Stimulated activated CD4-positive, alpha-beta T cell treated with anti-CD3 and anti-CD28 coated beads, TNF-alpha, amount 100 ng/mL, for 1 hour (primary cell): ENCODE results near the gene XYLT1.
"Not testable (repeated sequence)": the region's sequence is repeated elsewhere in the genome, so short reads cannot be mapped to it uniquely, and the experiment has no call there.

Experiments used
- DNase-seq, 3 donors: peaks; one replicate each; pipeline ENCODE4 v3.0.0-alpha.2; 2020; ENCODE audit warnings: low read depth in 3 of 3, low spot score in 1 of 3

Gene XYLT1

GRCh38 chr16:17491140-17491662 is 20.4 kb upstream of the XYLT1 start:
- DNase-seq, result no peak

- no peak for DNase-seq
Measured at GRCh38 chr16:17488506-17488905, 17.7 kb upstream of the XYLT1 start.

- no peak for DNase-seq
Measured at GRCh38 chr16:17483351-17483750, 12.6 kb upstream of the XYLT1 start.

GRCh38 chr16:17482341-17482740 is 11.6 kb upstream of the XYLT1 start:
- not testable (repeated sequence) for DNase-seq

- no peak for DNase-seq
Measured at GRCh38 chr16:17481736-17482135, 11.0 kb upstream of the XYLT1 start.

GRCh38 chr16:17477260-17477545 is 6.4 kb upstream of the XYLT1 start:
- DNase-seq, result not testable (repeated sequence)

GRCh38 chr16:17476414-17477259 is 5.9 kb upstream of the XYLT1 start:
- DNase-seq, result no peak

- no peak for DNase-seq
Measured at GRCh38 chr16:17475104-17475503, 4.3 kb upstream of the XYLT1 start.

- DNase-seq, result no peak
Measured at GRCh38 chr16:17474572-17474971, 3.8 kb upstream of the XYLT1 start.

GRCh38 chr16:17474037-17474436 is 3.3 kb upstream of the XYLT1 start:
- DNase-seq, result no peak

- no peak for DNase-seq
Measured at GRCh38 chr16:17471719-17472461, 1.1 kb upstream of the XYLT1 start.

GRCh38 chr16:17470182-17470907 is 415 bp downstream of the XYLT1 start:
- DNase-seq, result no peak

GRCh38 chr16:17469741-17470181 is 999 bp downstream of the XYLT1 start:
- no peak for DNase-seq

- no peak for DNase-seq
Measured at GRCh38 chr16:17469011-17469740, 1.6 kb downstream of the XYLT1 start.

- DNase-seq, result no peak
Measured at GRCh38 chr16:17468611-17469010, 2.1 kb downstream of the XYLT1 start.

- DNase-seq, result no peak
Measured at GRCh38 chr16:17467923-17468540, 2.7 kb downstream of the XYLT1 start.

- no peak for DNase-seq
Measured at GRCh38 chr16:17466876-17467275, 3.9 kb downstream of the XYLT1 start.

GRCh38 chr16:17465460-17465859 is 5.3 kb downstream of the XYLT1 start:
- DNase-seq, result no peak

GRCh38 chr16:17463335-17463734 is 7.4 kb downstream of the XYLT1 start:
- no peak for DNase-seq

GRCh38 chr16:17461951-17462729 is 8.6 kb downstream of the XYLT1 start:
- no peak for DNase-seq
